Ureter (tissue), 1 donor: Measurements from ENCODE around the gene SMCO4. TPM values are rescaled to one million over a fixed set of nuclear protein-coding genes. Genes with fewer than 3 reads are reported as not detected.

Source experiments
- DNase-seq: peaks from one replicate; pipeline ENCODE4 v3.0.0-alpha.2; 2020; ENCODE audit warnings: low spot score
- total RNA-seq: library from RNA; stranded (reverse); gene quantifications from one replicate; pipeline ENCODE4 v1.2.4, GENCODE V29; 2023
- donor health status: DM: yes; HTN: yes; CAD: no.

Gene SMCO4
- total RNA-seq, 1 donor from 2014 or later: 13.9 TPM

DNA sequence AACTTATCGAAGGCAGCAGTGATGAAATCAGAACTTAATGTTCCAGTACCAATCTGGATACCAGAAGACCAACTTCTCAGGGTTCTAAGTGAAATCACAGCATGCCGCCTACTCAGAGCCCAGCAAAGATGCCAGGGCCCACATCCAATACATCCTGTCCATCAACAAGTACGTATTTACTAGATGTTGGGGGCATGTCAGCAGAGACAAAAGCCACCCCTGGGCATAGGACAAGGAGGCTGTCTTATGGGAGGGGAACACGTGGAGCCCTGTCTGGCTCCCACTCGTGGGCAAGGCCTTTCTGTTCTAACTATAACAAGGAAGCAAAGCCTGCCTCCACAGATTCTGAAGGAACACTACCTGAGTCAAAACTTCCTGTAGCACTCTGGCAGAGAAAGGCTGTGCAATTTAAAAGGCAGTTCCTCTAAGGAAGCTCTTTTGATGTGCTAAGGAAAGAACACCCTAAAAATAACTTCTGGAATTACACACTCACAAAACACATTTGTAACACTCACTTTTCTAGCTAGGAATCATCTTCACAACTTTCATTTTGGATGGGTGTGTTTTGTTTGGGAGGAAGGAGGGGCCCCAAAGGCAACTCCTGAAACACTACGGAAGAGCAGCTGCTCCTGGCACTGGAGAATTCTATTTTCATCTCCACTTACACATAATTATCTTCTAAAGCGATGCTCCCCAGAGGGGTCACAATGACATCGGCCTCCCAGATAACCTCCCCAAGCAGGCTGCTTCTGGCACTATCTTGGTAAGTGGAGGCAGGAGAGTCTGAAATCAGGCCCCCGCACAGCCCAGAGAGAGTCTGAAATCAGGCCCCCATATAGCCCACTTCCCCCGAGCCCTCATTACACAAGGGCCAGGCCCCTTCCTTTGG lies 14.2 kb downstream of the SMCO4 start:
- no peak for DNase-seq

DNA sequence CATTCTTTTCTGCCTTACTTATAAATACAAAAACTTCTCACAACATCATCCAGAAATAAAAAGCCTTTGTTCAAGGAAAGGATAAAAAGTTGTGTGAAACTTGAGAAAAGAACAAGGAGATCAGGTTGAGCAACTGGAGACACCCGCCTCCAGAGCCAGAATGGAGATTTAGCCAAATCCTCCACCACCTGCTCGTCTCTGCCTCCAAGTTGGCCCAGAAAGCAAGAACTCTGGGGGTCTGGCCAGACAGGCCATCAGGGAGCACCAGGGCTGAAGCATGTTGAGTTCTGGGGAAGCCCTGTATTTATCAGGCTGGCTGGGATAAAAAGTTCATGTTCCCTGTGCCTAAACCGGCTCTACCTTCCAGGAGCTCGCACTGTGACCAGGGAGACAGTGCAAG lies 14.9 kb downstream of the SMCO4 start:
- DNase-seq: no peak

DNA sequence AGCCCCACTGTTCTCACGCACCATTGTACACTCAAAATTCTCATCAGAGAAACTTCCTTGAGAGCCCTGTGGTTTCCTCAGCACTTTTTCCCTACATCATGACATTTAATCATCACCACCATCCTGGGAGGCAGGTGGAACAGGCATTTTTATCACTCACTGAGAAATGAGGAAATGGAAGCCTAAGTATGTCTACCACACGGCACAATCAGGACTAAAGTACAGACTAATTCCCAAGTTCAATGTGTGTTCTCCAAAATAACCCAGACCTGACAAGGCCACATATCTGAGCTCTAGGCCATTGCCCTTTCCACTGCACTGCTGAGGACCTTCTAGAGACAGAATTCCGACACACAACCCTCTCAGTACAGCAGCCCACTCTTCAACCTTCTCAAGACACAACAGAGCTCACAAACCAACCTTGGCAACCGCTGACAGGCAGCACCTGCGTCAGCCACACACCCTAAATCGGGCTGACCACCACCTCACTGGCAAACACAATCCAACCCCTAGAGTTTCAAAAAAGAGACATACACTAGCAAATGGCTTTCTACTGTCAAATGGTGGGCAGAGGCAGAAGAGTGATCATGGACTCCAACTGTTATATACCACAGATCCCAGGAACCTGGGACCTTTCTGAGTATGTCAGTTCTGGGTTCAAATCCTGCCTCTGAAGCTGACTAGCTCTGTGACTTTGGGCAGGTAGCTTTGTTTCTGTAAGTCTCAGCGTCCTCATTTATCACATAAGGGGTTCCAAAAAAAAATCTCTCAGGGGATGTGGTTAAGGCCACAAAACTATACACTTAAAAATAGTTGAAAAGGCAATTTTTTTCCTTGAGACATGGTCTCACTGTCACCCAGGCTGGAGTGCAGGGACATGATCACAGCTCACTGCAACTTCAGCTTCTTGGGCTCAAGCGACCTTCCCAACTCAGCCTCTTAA lies 16.3 kb downstream of the SMCO4 start:
- no peak for DNase-seq

DNA sequence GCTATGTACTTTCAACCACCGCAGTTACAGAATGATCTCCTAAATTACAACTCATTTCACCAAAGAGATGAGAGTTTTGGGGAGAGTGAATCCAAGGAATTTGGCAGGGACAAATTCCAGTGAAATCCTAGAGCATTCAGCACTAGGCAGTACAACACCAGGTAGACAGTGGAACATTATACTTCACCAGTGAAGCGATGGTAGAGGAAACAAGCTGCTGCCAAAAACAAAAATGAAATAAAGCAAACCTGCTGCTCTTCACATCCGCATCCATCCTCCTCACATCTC lies 16.9 kb downstream of the SMCO4 start:
- DNase-seq: no peak

DNA sequence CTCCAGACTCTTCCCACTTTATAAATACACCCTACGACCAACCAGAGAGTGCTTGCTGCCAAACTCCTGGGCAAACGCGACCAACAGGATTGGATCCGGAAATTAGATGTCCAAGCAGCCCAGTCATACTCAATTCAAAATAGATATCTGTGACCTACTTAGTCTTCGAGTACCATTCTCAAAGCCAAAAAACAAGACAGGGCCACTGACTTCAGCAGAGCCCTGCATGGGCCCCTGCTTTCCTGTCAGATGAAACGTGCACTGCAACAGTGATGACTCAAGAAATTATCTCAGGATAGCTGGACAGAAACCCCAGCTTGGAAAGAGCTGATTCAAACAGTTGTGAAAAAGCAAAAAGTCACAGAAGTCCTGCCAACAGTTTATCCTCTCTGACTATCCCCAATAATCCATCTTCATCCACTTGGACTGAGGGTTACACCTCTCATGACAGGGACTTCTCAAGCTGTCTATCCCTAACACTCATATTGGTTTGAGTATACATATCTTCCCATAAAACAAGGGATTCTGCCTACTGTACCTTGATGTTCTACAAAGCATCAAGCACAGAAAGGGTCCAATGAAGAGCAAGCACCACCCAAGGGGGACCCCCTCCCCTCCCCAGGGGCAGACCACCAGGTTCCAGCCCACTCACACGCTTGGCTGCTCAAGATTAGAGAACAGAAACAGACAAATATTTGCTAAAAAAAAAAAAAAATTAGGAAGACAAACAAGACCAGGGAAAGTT lies 17.4 kb downstream of the SMCO4 start:
- no peak for DNase-seq

DNA sequence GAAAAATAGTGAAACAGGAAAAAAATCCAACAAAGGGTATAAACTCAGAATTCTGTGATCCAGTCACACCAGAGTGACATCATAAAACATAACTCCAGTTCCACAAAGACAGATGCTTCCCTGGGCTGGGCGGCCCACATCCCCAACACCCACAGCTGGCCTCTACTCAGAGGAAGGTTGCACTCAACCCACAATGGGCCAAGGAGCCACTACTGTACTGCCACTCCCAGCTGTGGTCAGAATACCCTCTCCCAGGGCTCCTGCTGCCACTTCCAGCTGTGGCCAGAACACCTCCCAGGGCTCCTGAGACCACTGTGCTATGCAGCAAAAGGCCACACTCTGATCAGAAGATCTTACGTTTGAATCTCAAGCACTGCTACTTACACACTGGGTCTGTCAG lies 18.3 kb downstream of the SMCO4 start:
- DNase-seq: no peak

DNA sequence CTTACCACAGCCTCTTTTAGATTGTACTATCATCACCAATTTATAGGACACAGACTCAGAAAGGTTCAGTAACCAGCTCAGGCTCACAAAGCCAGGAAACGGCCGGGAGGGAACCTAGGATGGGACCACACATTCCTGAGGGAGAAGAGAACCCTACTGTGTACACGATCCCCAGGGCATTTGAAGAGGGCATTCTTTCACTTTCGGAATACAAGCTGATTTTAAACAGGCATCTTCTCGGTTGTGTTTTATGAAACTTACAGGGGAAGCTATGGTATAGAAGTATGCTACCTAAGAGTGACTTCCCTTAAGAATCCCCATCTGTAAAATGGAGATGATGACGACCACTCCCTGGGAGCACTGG lies 19.0 kb downstream of the SMCO4 start:
- no peak for DNase-seq

DNA sequence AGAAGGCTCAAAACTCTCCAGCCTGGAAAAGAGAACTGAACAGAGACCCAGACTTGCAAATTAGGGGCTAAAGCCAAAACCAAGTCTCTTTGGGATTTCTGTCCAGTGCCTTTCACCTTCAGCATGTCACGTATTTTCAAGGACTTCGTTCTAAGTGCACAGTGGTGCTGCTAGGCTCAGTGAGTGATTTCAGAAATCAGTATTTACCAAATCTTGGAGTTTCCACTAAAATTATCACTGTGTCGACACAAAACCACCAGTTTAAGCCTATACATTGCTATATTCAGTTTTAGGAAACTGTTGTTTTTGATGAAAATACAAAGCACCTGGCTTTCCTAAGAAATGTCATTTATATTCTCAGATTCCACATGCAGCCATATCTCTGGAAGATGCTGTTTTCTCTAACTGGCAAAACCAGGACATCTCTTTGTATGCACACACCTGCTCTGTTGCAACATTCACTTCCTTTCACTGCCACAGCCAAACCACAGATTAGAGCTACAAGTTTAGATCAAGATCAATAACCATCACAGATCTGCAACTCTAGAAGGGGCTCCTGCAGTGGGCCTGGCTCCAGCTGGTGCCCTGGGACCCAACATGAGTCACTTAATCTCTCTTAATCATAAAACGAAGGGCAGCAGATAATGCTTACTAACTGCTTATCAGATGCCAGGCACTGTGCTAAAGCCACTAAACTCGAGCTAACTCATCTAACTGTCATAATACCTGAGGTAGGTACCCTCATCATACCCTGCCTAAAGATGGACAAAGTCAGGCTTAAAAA lies 22.3 kb downstream of the SMCO4 start:
- DNase-seq: no peak

DNA sequence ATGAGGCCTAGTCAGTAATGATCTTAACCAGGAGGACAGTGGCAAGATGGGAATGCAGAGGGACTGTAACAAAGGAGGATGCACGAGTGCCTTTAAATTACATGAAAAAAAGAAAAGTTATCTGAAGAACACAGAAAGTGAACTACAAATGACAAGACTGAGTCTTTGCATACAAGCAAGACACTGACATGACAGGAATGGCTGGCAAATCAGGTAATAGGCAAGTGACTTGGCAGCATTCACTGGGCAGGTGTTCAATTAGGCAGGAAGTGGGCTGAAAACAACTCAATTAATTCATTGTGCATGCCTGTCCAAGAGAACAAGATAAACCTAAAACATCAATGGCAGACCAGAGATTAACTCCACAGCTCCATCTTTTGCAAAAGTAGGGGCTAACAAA lies 24.0 kb downstream of the SMCO4 start:
- no peak for DNase-seq

DNA sequence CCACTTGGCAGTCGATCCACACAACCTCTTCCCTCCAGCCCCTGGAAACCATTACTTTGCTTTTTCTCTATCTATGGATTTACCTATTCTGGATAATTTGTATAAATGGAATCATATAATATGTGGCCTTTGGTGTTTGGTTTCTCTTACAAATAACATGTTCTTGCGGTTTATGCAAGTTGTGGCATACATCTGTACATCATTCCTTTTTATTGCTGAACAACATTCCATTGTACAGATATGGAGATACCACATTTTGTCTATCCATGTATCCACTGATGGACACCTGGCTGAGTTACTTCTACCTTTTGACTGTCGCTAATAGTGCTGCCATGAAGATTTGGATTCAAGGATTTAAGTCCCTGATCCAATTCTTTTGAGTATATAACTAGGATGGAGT lies 25.1 kb downstream of the SMCO4 start:
- DNase-seq: no peak

DNA sequence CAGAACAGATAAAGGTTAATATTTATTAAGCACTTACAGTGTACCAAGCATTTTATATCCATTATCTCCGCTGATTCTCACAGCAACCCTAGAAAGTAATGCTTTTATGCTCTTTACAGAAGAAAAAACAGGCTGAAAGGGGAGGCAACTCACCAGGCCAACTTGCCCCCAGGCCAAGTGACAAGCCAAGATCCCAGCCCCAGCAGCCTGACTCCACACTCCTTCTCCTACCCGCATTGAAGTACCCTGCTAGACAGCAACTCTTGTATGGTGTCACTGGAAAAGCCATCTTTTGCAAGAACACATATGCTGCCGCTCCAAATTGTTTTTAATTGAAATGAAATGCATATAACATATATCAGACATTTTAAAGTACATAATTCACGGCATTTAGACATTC lies 25.6 kb downstream of the SMCO4 start:
- no peak for DNase-seq

DNA sequence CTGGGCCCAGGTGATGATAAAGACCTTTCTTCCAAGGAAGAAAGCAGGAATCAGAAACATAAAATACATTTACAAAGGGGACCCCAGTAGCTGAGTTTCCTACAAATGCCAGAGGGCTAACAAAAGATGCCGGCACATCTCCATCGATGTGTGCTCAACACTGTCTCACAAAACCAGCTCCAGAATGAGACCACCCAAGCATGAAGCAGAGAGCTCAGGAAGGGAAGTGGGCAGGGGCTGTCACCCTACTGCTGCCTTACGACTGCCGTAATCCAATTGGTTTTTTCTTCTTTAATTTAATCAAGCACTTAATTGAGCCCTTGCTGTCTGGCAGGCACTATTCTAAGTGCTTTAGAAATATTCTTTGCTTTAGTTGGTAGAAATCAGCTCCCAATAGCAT lies 26.1 kb downstream of the SMCO4 start:
- no peak for DNase-seq

DNA sequence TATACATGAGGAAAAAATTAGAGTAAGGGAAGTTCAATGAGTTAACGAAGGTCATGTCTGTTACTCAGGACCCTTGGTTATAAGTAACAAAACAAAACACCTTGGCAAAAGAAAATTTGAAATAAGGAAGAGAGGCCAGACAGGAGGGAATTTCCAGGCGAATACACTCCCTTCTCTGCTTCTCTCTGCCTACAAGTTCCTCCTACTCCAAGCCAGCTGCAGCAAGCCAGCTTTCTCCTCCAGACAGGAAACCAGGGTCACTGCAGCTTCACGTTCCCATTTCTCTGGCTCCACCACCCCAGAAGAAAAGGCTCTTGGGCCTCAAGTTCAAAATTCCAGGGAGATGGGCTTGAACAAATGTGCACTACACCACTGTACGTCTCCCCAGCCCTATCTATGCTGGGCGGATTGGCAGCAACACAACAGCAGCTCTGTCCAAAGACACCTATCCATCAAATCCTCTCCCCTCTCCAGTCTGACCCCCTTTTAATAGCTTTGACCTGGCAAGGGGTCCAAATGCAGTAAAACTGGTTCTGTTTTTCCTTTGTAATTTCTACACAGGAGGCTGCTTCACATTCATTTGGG lies 27.7 kb downstream of the SMCO4 start:
- DNase-seq: no peak

DNA sequence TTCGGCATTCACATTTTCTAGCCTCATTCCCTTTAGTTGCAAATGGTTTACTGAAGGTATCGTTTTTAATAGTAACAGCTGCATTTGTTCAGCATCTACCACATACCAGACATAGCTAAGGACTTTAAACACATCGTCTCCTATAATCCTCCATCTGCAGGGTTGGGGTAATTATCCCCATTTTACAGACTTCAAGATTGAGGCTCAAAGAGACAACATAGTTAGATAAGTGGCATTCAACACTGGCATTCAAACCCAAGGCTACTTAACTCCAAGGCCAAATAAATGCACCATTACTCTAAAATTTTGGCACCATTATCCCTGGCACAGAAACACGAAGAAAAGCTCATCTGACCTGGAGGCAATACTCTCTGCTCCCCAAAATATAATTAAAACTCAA lies 28.5 kb downstream of the SMCO4 start:
- no peak for DNase-seq

DNA sequence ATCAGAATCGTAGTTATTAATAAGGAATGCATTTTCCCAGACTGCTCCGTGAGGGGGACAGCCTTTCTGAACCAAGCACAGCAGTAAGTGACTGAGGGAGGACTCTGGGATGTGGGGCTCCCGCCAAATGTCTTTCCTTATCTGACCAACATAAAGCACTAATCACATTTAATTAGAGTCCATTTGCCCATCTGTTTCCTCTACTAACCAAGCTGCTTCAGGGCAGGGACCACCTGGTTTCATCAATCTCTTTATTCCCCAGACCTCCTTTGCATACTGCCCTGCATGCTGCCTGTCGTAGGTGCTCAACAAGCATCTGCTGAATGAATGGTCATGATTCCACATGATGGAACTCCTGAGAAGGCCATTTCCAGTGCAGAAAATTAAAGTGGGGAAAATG lies 29.4 kb downstream of the SMCO4 start:
- DNase-seq: no peak

DNA sequence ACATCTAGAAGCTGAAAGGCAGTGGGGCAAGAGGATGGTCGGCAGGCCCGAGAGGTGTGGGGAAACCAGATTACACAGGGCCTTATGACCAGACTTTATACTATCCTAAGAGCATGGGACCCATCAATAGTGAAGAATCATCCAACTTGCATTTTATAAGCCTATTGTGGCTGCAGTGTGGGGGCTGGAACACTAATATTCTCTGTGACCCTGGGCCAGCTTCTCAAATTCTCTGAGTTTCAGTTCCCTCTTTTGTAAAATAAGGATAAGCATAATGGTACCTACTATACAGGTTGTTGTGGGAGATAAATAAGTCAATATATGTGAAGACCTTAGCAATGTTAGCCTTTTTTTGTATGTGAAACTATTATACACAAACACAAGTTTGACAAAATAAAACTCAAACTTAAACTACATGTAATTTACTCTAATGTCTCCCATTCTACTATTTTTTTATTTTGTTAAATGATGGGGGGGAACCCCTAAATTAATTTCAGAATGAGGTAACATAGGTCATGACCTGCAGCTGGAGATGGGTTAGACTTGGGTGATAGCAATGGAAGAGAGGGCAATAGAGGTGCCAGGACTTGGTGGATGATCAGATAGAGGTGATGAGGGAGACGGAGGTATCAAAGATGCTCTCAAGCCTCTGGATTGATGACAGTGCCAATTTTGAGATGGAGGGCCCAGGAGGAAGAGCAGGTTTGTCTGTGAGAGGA lies 30.1 kb downstream of the SMCO4 start:
- no peak for DNase-seq

DNA sequence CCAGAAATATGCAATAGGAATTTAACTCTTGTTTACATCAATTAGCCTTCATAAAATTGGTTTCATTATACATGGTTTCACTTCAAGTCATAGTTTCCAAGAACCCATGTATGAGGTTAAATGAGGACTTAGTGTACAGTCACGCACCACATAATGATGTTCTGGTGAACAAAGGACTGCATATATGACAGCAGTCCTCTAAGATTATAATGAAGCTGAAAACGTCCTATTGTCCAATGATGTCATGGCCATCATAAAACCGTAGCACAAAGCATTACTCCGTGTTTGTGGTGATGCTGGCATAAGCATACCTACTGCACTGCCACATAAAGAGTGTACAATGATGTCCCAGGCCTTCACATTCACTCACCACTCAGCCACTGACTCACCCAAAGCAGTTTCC lies 31.1 kb downstream of the SMCO4 start:
- DNase-seq: no peak

DNA sequence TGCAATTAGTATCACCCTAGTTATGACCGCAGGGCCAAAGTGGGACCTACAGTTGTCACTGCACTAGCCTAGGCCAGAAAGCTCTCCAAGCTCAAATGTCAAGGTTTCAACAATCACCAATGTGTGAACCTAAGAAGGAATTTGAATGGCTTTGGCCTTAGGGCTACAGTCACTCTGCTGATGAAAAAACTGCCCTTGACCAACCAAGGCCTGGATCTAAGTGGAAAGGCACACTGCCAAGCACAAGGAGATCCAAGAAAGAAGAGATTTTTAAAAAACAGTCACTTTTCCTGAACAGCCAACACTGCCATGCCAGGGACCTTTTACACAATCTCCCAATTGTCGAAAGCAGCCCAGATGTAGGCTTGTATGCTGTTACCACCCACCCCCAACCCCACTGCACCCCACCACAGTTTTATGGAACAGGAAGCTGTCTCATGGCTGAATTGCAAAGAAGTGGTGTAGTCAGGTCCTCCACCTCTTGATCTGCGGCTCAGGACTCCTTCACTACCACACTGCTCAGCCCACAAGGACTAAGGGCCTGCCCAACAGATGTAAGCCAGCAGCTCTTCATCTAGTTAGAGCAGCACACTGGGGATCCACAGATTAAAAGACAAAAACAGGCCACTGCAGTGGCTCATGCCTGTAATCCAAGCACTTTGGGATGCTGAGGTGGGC lies 32.9 kb downstream of the SMCO4 start:
- DNase-seq: no peak

DNA sequence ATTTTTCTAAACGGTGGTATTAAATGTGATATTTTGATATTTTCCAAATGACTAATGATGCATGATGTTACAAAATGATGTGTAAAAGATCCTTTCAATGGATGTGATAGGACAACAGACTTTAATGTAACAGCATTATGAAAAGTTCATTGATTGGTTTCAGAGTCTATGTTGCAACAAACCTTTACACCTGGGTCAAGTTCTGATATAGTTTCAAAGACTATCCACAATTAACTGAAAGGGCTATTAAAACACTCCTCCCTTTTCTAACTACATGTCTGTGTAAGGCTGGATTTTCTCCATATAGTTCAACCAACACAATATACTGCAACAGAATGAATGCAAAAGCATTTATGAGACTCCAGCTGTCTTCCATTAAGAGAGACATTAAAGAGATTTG lies 35.7 kb downstream of the SMCO4 start:
- DNase-seq: no peak

DNA sequence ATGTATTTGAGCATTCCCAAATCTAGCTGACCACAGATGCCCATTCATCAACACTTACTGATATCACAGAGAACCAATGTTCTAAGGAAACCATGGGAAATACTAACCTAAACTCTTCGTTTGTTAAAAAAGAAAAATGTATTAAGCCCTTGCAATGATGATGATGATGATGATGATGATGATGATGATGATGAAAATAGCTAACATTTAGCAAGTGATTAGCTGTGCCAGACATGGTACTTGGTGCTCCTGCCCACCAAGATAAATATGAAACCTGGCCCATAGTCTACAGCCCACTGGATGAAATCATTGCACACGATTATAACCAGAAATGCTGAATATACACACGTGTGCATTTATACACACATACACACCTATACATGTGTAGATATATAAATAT lies 37.5 kb downstream of the SMCO4 start:
- DNase-seq: no peak
